ENCODE results near the gene KRT4.
"Not testable (repeated sequence)": the region's sequence is repeated elsewhere in the genome, so short reads cannot be mapped to it uniquely, and the experiment has no call there.

The KRT4 gene

DNA sequence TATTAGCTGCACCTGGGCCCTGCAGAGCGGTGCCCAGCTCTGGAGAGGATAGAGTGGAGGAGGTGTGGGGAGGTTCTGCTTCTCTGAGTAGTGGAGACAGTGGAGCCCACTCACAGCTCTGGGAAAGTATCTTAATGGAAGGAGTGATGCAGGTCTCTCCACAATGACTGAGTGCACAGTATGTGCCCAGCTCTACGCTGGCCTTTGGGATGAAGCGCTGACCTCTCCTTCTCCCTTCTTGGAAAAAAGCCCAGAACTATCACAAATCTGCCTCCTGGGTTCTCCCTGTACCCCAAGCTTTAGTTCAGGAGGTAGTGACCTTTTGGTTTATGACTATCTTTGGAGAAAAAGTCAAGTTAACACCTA, 17.5 kb downstream of the KRT4 start:
- Histone ChIP-seq H2AK5ac (ENCODE audit: low read length) (no peak overlapping the region), H3K18ac (ENCODE audit: low read length) (no peak overlapping the region)
- no peak for DNase-seq

DNA sequence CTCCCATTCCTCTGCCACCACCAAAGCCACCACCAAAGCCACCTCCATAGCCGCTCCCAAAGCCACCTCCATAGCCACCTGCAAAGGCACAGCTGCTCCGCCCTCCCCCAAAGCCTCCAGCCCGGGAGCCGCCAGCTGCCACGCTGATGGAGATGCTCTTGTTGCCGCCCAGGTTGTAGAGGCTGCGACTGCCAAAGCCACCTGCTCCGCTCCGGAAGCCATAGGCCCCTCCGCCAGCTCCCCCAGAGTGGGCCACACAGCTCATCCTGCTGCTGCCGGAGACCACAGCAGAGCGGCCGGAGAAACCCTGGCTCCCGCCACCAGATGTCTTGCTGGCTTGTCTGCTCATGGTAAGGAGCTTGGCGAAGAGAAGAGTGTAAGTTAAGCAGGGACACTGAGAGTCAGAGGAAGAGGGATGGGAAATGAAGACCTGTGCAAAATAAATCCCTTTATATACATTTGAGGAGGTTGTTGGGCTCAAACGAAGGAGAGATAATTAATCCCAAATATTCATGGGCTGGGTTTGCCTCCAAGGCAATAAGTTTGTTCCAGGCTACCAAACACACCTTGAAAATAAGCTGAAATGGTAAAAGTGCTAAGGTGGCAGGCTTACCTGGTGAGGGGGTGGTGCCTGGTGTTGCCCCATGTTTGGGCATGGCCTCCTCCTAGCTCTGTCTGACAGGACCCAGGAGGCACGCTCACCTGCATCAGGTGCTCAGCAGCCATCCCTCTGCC, 18.1 kb downstream of the KRT4 start, which contains the start of gene KRT3:
TSS of gene KRT3 (minus strand) at position 424 of the 735 bp plus-strand sequence. CDS start at position 349, 75 bp downstream.
- Histone ChIP-seq H3K4me3 (ENCODE audit: low read length) (no peak within 1 kb of the TSS), H2AK5ac (ENCODE audit: low read length) (no peak within 1 kb of the TSS), H2BK15ac (replicated peaks; ENCODE audit: low read depth) (no peak within 1 kb of the TSS), H3K79me2 (ENCODE audit: control insufficient read depth, insufficient read depth, low read length) (no peaks in the 10 kb centered on the region), H3K27ac (ENCODE audit: low read depth, low read length) (no peak within 1 kb of the TSS), H3K23ac (ENCODE audit: low read length) (no peak within 1 kb of the TSS), H3K9ac (ENCODE audit: low read length) (no peak within 1 kb of the TSS), H3K4me2 (ENCODE audit: low read length) (no peak within 1 kb of the TSS), H4K5ac (ENCODE audit: low read length) (no peak within 1 kb of the TSS), H3K56ac (ENCODE audit: low read length) (no peak within 1 kb of the TSS), H2BK120ac (ENCODE audit: low read depth, low read length) (no peak within 1 kb of the TSS), H3K36me3 (ENCODE audit: control insufficient read depth, insufficient read depth, low read length) (no peaks in the 10 kb centered on the region), H3K79me1 (ENCODE audit: low read length) (no peaks in the 10 kb centered on the region), H3K27me3 (ENCODE audit: insufficient read depth, low read length, poor library complexity) (no peaks in the 10 kb centered on the region), H3K4me1 (ENCODE audit: control insufficient read depth, low read depth, low read length) (no peaks in the 10 kb centered on the region), H4K8ac (ENCODE audit: low read depth, low read length) (no peak within 1 kb of the TSS), H3K18ac (ENCODE audit: low read length) (no peak within 1 kb of the TSS), H3K4ac (ENCODE audit: low read depth, low read length) (no peak within 1 kb of the TSS), H2BK5ac (ENCODE audit: low read length) (no peak within 1 kb of the TSS)
- no peak for DNase-seq
- WGBS (ENCODE audit: extremely low coverage, insufficient coverage, low lambda C conversion rate), result no CpG with 5 or more reads among the region's 17 CpGs

More for the DNA sequence above, 17.5 kb downstream of the KRT4 start:
- no CpG with 5 or more reads among the region's 3 CpGs for WGBS (ENCODE audit: extremely low coverage, insufficient coverage, low lambda C conversion rate)
- H3K27me3 ChIP-seq (ENCODE audit: insufficient read depth, low read length, poor library complexity), result no peaks in the 10 kb centered on the region
- H3K27ac ChIP-seq (ENCODE audit: low read depth, low read length), result no peak overlapping the region
- H4K5ac ChIP-seq (ENCODE audit: low read length), result no peak overlapping the region
- no peak overlapping the region for H3K4ac ChIP-seq (ENCODE audit: low read depth, low read length)
- no peak overlapping the region for H3K4me2 ChIP-seq (ENCODE audit: low read length)
- no peak overlapping the region for H2BK5ac ChIP-seq (ENCODE audit: low read length)
- no peak overlapping the region for H3K56ac ChIP-seq (ENCODE audit: low read length)
- H2BK120ac ChIP-seq (ENCODE audit: low read depth, low read length), result no peak overlapping the region
- H3K4me3 ChIP-seq (ENCODE audit: low read length), result no peak overlapping the region
- H3K9ac ChIP-seq (ENCODE audit: low read length), result no peak overlapping the region
- H3K36me3 ChIP-seq (ENCODE audit: control insufficient read depth, insufficient read depth, low read length), result no peaks in the 10 kb centered on the region
- H4K8ac ChIP-seq (ENCODE audit: low read depth, low read length), result no peak overlapping the region
- H3K23ac ChIP-seq (ENCODE audit: low read length), result no peak overlapping the region
- no peak overlapping the region for H2BK15ac ChIP-seq (replicated peaks; ENCODE audit: low read depth)
- H3K4me1 ChIP-seq (ENCODE audit: control insufficient read depth, low read depth, low read length), result no peaks in the 10 kb centered on the region
- no peaks in the 10 kb centered on the region for H3K79me2 ChIP-seq (ENCODE audit: control insufficient read depth, insufficient read depth, low read length)
- H3K79me1 ChIP-seq (ENCODE audit: low read length), result no peaks in the 10 kb centered on the region

DNA sequence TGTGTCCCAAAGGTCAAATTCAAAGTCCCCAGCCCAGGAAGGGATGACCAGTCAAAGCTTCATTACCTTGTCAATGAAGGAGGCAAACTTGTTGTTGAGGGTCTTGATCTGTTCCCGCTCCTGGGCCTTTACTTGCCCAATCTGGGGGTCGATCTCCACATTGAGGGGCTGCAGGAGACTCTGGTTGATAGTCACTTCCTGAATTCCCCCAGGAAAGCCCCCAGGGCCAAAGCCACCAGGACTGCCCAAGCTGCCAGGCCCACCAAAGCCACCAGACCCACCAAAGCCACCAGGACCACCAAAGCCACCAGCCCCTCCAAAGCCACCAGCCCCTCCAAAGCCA, 18.6 kb downstream of the KRT4 start:
- H2BK15ac ChIP-seq (replicated peaks; ENCODE audit: low read depth); H4K8ac ChIP-seq (ENCODE audit: low read depth, low read length); H3K36me3 ChIP-seq (ENCODE audit: control insufficient read depth, insufficient read depth, low read length); H3K79me2 ChIP-seq (ENCODE audit: control insufficient read depth, insufficient read depth, low read length); DNase-seq; H4K5ac ChIP-seq (ENCODE audit: low read length); H3K9ac ChIP-seq (ENCODE audit: low read length); H3K4me3 ChIP-seq (ENCODE audit: low read length); H3K18ac ChIP-seq (ENCODE audit: low read length); H2BK120ac ChIP-seq (ENCODE audit: low read depth, low read length); H2BK5ac ChIP-seq (ENCODE audit: low read length); H3K79me1 ChIP-seq (ENCODE audit: low read length); H2AK5ac ChIP-seq (ENCODE audit: low read length); H3K4me1 ChIP-seq (ENCODE audit: control insufficient read depth, low read depth, low read length); H3K56ac ChIP-seq (ENCODE audit: low read length); H3K4ac ChIP-seq (ENCODE audit: low read depth, low read length); H3K23ac ChIP-seq (ENCODE audit: low read length); H3K27ac ChIP-seq (ENCODE audit: low read depth, low read length); H3K27me3 ChIP-seq (ENCODE audit: insufficient read depth, low read length, poor library complexity); H3K4me2 ChIP-seq (ENCODE audit: low read length): not testable (repeated sequence)
- no CpG with 5 or more reads among the region's 2 CpGs for WGBS (ENCODE audit: extremely low coverage, insufficient coverage, low lambda C conversion rate)

DNA sequence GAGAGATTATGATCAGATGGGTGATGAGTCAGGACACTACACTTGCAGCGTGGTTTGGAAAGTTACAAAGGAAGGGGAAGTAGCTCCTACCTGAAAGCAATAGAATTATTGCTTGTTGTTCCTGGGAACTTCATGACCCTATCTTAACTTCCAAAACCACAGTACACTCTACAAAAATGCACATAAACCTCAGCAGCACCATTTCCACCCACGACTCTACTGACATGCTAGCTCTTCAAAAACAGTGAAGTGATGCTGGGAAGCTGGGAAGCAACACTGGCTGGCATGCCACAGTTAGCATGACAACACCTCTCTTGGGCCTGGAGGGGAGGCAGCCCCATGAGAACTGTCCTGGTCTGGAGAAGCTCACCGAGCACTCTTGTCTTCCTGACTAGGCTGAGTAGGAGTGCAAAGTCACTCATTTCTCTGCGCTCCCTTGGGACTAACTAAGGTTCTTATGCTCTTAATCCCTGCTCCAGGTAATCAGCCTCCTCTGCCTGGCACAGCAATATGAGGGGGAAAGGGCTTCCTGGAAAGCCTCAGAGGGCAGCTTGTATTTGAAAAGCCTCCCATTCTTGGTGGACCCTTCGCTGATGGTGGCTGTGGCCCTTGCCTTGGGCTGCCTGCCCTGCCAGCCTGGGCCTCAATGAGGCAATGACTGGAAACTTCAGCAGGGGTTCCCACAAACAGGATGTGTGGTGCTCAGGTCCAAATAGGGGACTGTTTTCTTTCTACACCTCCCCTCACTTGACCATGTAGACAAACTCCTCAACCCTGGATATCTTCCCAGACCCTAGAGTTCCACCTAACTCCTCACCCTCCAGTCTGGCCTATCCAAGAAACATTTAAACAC, 19.2 kb downstream of the KRT4 start:
- Histone ChIP-seq H3K23ac (ENCODE audit: low read length) (no peak overlapping the region), H2AK5ac (ENCODE audit: low read length) (no peak overlapping the region), H3K36me3 (ENCODE audit: control insufficient read depth, insufficient read depth, low read length) (no peaks in the 10 kb centered on the region), H3K27ac (ENCODE audit: low read depth, low read length) (no peak overlapping the region), H3K79me2 (ENCODE audit: control insufficient read depth, insufficient read depth, low read length) (no peaks in the 10 kb centered on the region), H3K4me2 (ENCODE audit: low read length) (no peak overlapping the region), H4K5ac (ENCODE audit: low read length) (no peak overlapping the region), H3K4me3 (ENCODE audit: low read length) (no peak overlapping the region), H3K27me3 (ENCODE audit: insufficient read depth, low read length, poor library complexity) (no peaks in the 10 kb centered on the region), H3K4me1 (ENCODE audit: control insufficient read depth, low read depth, low read length) (no peaks in the 10 kb centered on the region), H2BK5ac (ENCODE audit: low read length) (no peak overlapping the region), H3K9ac (ENCODE audit: low read length) (no peak overlapping the region), H3K18ac (ENCODE audit: low read length) (no peak overlapping the region), H2BK15ac (replicated peaks; ENCODE audit: low read depth) (no peak overlapping the region), H3K56ac (ENCODE audit: low read length) (no peak overlapping the region), H3K4ac (ENCODE audit: low read depth, low read length) (no peak overlapping the region), H3K79me1 (ENCODE audit: low read length) (no peaks in the 10 kb centered on the region), H2BK120ac (ENCODE audit: low read depth, low read length) (no peak overlapping the region), H4K8ac (ENCODE audit: low read depth, low read length) (no peak overlapping the region)
- no CpG with 5 or more reads among the region's 5 CpGs for WGBS (ENCODE audit: extremely low coverage, insufficient coverage, low lambda C conversion rate)
- no peak for DNase-seq

DNA sequence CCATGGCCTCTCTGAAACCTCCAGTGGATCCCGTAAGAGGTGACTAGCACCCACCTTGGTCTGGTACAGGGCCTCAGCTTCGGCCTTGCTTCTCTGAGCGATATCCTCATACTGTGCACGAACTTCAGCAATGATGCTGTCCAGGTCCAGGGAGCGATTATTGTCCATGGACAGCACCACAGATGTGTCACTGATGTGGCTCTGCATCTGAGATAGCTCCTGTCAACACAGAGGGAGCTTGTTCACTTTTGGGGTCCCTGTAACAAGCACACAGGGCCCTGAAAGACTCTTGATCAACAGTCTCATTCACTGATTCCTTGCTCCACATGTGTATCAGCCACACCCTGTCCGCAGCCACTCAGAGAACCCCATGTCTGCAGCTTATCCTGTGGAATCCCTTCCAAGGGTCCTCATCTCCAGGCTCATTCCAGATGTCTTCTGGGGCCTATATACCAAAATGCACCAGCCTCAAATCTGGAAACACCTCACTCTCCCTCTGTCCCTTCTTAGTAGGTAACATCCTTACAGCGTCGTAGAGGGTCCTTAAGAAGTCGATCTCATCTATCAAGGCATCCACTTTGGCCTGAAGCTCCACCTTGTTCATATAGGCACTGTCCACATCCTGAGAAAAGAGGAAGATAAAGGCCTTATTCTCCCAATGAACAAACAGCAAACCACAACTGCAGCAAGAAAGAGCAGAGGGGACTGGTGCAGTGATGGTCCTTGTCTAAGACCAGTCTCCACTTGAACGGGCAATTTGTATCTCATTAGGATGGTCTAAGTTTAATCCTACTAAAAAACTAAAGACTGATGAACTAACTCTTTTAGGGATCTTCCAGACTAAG, 21.5 kb downstream of the KRT4 start:
- H2AK5ac ChIP-seq (ENCODE audit: low read length), result no peak overlapping the region
- H3K9ac ChIP-seq (ENCODE audit: low read length), result no peak overlapping the region
- no peaks in the 10 kb centered on the region for H3K27me3 ChIP-seq (ENCODE audit: insufficient read depth, low read length, poor library complexity)
- no CpG with 5 or more reads among the region's 10 CpGs for WGBS (ENCODE audit: extremely low coverage, insufficient coverage, low lambda C conversion rate)
- no peak overlapping the region for H3K27ac ChIP-seq (ENCODE audit: low read depth, low read length)
- H3K4me2 ChIP-seq (ENCODE audit: low read length), result no peak overlapping the region
- no peak overlapping the region for H2BK120ac ChIP-seq (ENCODE audit: low read depth, low read length)
- H3K4ac ChIP-seq (ENCODE audit: low read depth, low read length), result no peak overlapping the region
- no peak for DNase-seq
- H4K8ac ChIP-seq (ENCODE audit: low read depth, low read length), result no peak overlapping the region
- no peaks in the 10 kb centered on the region for H3K79me1 ChIP-seq (ENCODE audit: low read length)
- no peaks in the 10 kb centered on the region for H3K4me1 ChIP-seq (ENCODE audit: control insufficient read depth, low read depth, low read length)
- H2BK15ac ChIP-seq (replicated peaks; ENCODE audit: low read depth), result no peak overlapping the region
- no peak overlapping the region for H3K18ac ChIP-seq (ENCODE audit: low read length)
- no peak overlapping the region for H3K23ac ChIP-seq (ENCODE audit: low read length)
- no peaks in the 10 kb centered on the region for H3K79me2 ChIP-seq (ENCODE audit: control insufficient read depth, insufficient read depth, low read length)
- no peak overlapping the region for H4K5ac ChIP-seq (ENCODE audit: low read length)
- no peak overlapping the region for H3K56ac ChIP-seq (ENCODE audit: low read length)
- H3K4me3 ChIP-seq (ENCODE audit: low read length), result no peak overlapping the region
- no peaks in the 10 kb centered on the region for H3K36me3 ChIP-seq (ENCODE audit: control insufficient read depth, insufficient read depth, low read length)
- H2BK5ac ChIP-seq (ENCODE audit: low read length), result no peak overlapping the region
